HL-60 (cell line): Measurements from ENCODE around the gene ICAM3.

ENCODE experiments used
- DNase-seq, 2 experiments: peaks; one replicate each; pipeline ENCODE4 v3.0.0-alpha.2; 2010 to 2020; ENCODE audit warnings: low read depth in 1 of 2, low spot score in 1 of 2
- H3K27ac ChIP-seq: fragments of 250-450 bp; sonication (Bioruptor Pico); replicated peaks from 2 replicates; pipeline ENCODE4 v1.5.1; 2020; ENCODE audit warnings: mild to moderate bottlenecking, moderate library complexity
- H3K27me3 ChIP-seq: fragments of 250-450 bp; sonication (Bioruptor Pico); 2 replicates; pipeline ENCODE4 v1.5.1; 2021; ENCODE audit warnings: mild to moderate bottlenecking, moderate library complexity; ENCODE audit not compliant: insufficient read depth, poor library complexity, severe bottlenecking
- H3K4me3 ChIP-seq: replicated peaks from 2 replicates; pipeline ENCODE4 v1.5.1; 2011; ENCODE audit warnings: mild to moderate bottlenecking, control low read depth, low read length; ENCODE audit not compliant: insufficient read depth
- CTCF ChIP-seq: IDR thresholded peaks from one replicate; pipeline ENCODE4 v1.5.1; 2011; ENCODE audit warnings: low read length, control low read depth, inconsistent platforms; ENCODE audit not compliant: insufficient read depth
- GABPA ChIP-seq: IDR thresholded peaks from 2 replicates; pipeline ENCODE4 v1.6.1; 2012; ENCODE audit warnings: low read depth
- POLR2AphosphoS5 ChIP-seq: IDR thresholded peaks from 2 replicates; pipeline ENCODE4 v1.6.1; 2012; ENCODE audit warnings: low read depth
- REST ChIP-seq: IDR thresholded peaks from 2 replicates; pipeline ENCODE4 v1.6.1; 2012; ENCODE audit warnings: low read depth; ENCODE audit not compliant: insufficient replicate concordance
- SPI1 ChIP-seq: IDR thresholded peaks from 2 replicates; pipeline ENCODE4 v1.6.1; 2012; ENCODE audit warnings: low read depth, mild to moderate bottlenecking, borderline replicate concordance

ICAM3 gene

GRCh38 chr19:10361569-10362011, 22.2 kb upstream of the ICAM3 start:
- no peak for DNase-seq
- Histone ChIP-seq H3K27me3 (no peaks in the 10 kb centered on the region), H3K4me3 (no peak overlapping the region), H3K27ac (no peak overlapping the region)
- no peak for TF ChIP-seq POLR2AphosphoS5

- H3K27ac ChIP-seq = no peak overlapping the region
- no peak overlapping the region for H3K4me3 ChIP-seq
- TF ChIP-seq SPI1 (no peak), CTCF (no peak), GABPA (no peak), POLR2AphosphoS5 (no peak), REST (no peak)
- no peaks in the 10 kb centered on the region for H3K27me3 ChIP-seq
- no peak for DNase-seq
Observed at GRCh38 chr19:10356431-10356830, 17.0 kb upstream of the ICAM3 start.

- DNase-seq = no peak
- no peak overlapping the region for H3K27ac ChIP-seq
- no peak overlapping the region for H3K4me3 ChIP-seq
- TF ChIP-seq GABPA (no peak), CTCF (no peak)
- H3K27me3 ChIP-seq = no peaks in the 10 kb centered on the region
Observed at GRCh38 chr19:10353793-10354391, 14.5 kb upstream of the ICAM3 start.

GRCh38 chr19:10352764-10353671, 13.6 kb upstream of the ICAM3 start:
- Histone ChIP-seq H3K27ac (no peak overlapping the region), H3K27me3 (no peaks in the 10 kb centered on the region), H3K4me3 (no peak overlapping the region)
- no peak for DNase-seq
- TF ChIP-seq SPI1 (no peak), GABPA (no peak), POLR2AphosphoS5 (no peak), CTCF (no peak), REST (no peak)
